Smooth muscle cell (in vitro differentiated cells): ENCODE measurements around the gene GPR173. TPM values are rescaled to one million over a fixed set of nuclear protein-coding genes. Genes with fewer than 3 reads are reported as not detected.

Experiments used
- DNase-seq: peaks from one replicate; lab custom pipeline; 2025; ENCODE audit not compliant: unreplicated experiment; lab: John Stamatoyannopoulos, UW
- H2AFZ ChIP-seq: fragments of 200-600 bp; sonication (generic); 2 replicates; pipeline ENCODE4 v1.6.0; 2016; ENCODE audit warnings: antibody characterized with exemption, low read depth, mild to moderate bottlenecking
- H3F3A ChIP-seq: fragments of 200-600 bp; sonication (generic); 2 replicates; pipeline ENCODE4 v1.6.0; 2017; ENCODE audit warnings: antibody characterized with exemption, low read depth
- H3K27ac ChIP-seq: fragments of 200-600 bp; sonication (generic); 2 replicates; pipeline ENCODE4 v1.5.1; 2016; ENCODE audit warnings: low read depth, mild to moderate bottlenecking
- H3K27me3 ChIP-seq: fragments of 200-600 bp; sonication (generic); 2 replicates; pipeline ENCODE4 v1.6.1; 2016; ENCODE audit warnings: low read depth, mild to moderate bottlenecking
- H3K36me3 ChIP-seq: fragments of 200-600 bp; sonication (generic); 2 replicates; pipeline ENCODE4 v1.5.1; 2016; ENCODE audit warnings: low read depth
- H3K4me1 ChIP-seq: fragments of 200-600 bp; sonication (generic); 2 replicates; pipeline ENCODE4 v1.5.1; 2016; ENCODE audit warnings: low read depth
- H3K4me2 ChIP-seq: fragments of 200-600 bp; sonication (generic); 2 replicates; pipeline ENCODE4 v1.6.0; 2016; ENCODE audit warnings: mild to moderate bottlenecking
- H3K4me3 ChIP-seq: fragments of 200-600 bp; sonication (generic); 2 replicates; pipeline ENCODE4 v1.5.1; 2016; ENCODE audit warnings: mild to moderate bottlenecking
- H3K79me2 ChIP-seq: fragments of 200-600 bp; sonication (generic); 2 replicates; pipeline ENCODE4 v1.6.0; 2016; ENCODE audit warnings: low read depth, mild to moderate bottlenecking
- H3K9ac ChIP-seq: fragments of 200-600 bp; sonication (generic); 2 replicates; pipeline ENCODE4 v1.6.0; 2016; ENCODE audit warnings: low read depth
- H3K9me3 ChIP-seq: fragments of 200-600 bp; sonication (generic); replicated peaks from 2 replicates; pipeline ENCODE4 v1.5.1; 2016; ENCODE audit warnings: low read depth
- H4K20me1 ChIP-seq: fragments of 200-600 bp; sonication (generic); 2 replicates; pipeline ENCODE4 v1.6.0; 2016; ENCODE audit warnings: low read depth
- WGBS: methylation state at CpG from one replicate; pipeline ENCODE4 v1.1.7; 2016; ENCODE audit warnings: low lambda C conversion rate; 5-methylcytosine and 5-hydroxymethylcytosine counted together
- polyA plus RNA-seq: library from polyadenylated mRNA; unstranded; fragments of >200 nt; fragmentation: Nextera tagmentation; extraction: Ambion mirVana; gene quantifications from 2 replicates; pipeline ENCODE4 v1.2.1, GENCODE V29; 2016
- total RNA-seq: library from RNA; depleted of rRNA; stranded (reverse); fragments of >200 nt; gene quantifications from 2 replicates; pipeline ENCODE4 v1.2.3, GENCODE V29; 2014
- TF ChIP-seq, protein P1 (sequence below): fragments of 200-600 bp; sonication (generic); IDR thresholded peaks from 2 replicates; pipeline ENCODE4 v1.5.1; 2017; ENCODE audit warnings: borderline replicate concordance, mild to moderate bottlenecking, antibody characterized with exemption; ENCODE audit not compliant: insufficient read depth, poor library complexity, severe bottlenecking

Gene GPR173
- total and polyA plus RNA-seq, 2 experiments from 2014 or later = 0.63 to 5.5 TPM

DNA sequence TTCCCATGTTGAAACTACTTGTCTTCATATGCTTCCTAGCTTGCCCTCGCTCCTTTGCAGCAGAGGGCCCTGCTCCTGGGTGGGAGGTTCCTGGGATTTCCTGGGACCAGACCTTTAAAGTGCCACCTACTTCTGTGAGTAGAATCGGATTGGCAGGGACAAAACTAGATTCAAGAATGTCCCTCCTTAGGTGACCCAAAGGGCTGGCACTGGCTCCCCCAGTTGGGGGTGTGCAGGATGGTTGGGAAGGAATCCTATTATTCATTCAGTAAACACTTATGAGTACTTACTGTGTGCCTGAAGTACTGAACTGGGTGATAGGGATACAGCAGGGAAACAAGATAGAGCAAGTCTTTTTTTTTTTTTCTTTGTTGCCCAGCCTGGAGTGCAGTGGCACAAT lies 42.8 kb downstream of the GPR173 start:
- Histone ChIP-seq H3K79me2 (peaks cover 8% of the 10 kb centered on the region), H3K4me2 (no peak overlapping the region), H4K20me1 (no peaks in the 10 kb centered on the region), H3K4me3 (no peak overlapping the region), H3K4me1 (no peaks in the 10 kb centered on the region), H2AFZ (no peak overlapping the region), H3K27ac (no peak overlapping the region), H3K9me3 (no peaks in the 10 kb centered on the region), H3K36me3 (no peaks in the 10 kb centered on the region), H3F3A (no peaks in the 10 kb centered on the region), H3K27me3 (no peaks in the 10 kb centered on the region), H3K9ac (no peak overlapping the region)
- 94% methylated on average over 2 of the region's 2 CpGs for WGBS
- TF ChIP-seq, protein P1, sequence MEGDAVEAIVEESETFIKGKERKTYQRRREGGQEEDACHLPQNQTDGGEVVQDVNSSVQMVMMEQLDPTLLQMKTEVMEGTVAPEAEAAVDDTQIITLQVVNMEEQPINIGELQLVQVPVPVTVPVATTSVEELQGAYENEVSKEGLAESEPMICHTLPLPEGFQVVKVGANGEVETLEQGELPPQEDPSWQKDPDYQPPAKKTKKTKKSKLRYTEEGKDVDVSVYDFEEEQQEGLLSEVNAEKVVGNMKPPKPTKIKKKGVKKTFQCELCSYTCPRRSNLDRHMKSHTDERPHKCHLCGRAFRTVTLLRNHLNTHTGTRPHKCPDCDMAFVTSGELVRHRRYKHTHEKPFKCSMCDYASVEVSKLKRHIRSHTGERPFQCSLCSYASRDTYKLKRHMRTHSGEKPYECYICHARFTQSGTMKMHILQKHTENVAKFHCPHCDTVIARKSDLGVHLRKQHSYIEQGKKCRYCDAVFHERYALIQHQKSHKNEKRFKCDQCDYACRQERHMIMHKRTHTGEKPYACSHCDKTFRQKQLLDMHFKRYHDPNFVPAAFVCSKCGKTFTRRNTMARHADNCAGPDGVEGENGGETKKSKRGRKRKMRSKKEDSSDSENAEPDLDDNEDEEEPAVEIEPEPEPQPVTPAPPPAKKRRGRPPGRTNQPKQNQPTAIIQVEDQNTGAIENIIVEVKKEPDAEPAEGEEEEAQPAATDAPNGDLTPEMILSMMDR = no peak
- no peak for DNase-seq

DNA sequence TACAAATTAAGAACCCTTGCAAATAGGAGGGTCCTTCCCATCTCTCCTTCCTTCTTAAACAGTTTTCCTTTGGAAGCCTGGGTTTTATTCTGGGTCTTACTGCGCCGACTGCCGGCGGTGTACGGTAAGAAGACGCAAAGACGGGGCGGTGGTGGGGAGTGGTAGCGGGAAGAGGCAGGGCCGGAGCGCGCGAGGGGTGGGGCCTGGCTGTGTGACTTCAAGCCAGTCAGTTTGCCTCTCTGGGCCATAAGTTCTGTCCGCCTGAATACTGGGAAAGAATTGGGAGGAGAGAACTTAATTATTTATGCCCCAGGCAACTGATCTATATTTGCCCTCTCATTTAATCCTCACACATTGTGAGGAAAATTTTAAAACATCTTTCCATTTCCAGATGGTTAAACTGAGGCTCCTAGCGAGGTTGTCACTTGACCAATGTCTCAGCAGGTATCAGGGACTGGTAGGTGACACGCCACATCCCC lies 44.6 kb downstream of the GPR173 start:
- WGBS = 26% methylated on average over 16 of the region's 16 CpGs
- TF ChIP-seq, protein P1 = peak; percentile 46
- no peaks in the 10 kb centered on the region for H3F3A ChIP-seq
- H3K36me3 ChIP-seq = no peaks in the 10 kb centered on the region
- no peaks in the 10 kb centered on the region for H3K4me1 ChIP-seq
- H3K4me3 ChIP-seq = peak overlapping the region; percentile 75
- peaks cover 8% of the 10 kb centered on the region for H3K79me2 ChIP-seq
- H3K27ac ChIP-seq = peak overlapping the region; percentile 74
- no peak overlapping the region for H3K9ac ChIP-seq
- DNase-seq = peak; percentile 7
- no peaks in the 10 kb centered on the region for H4K20me1 ChIP-seq
- no peaks in the 10 kb centered on the region for H3K9me3 ChIP-seq
- H3K27me3 ChIP-seq = no peaks in the 10 kb centered on the region
- no peak overlapping the region for H2AFZ ChIP-seq
- peak overlapping the region; percentile 81 for H3K4me2 ChIP-seq

DNA sequence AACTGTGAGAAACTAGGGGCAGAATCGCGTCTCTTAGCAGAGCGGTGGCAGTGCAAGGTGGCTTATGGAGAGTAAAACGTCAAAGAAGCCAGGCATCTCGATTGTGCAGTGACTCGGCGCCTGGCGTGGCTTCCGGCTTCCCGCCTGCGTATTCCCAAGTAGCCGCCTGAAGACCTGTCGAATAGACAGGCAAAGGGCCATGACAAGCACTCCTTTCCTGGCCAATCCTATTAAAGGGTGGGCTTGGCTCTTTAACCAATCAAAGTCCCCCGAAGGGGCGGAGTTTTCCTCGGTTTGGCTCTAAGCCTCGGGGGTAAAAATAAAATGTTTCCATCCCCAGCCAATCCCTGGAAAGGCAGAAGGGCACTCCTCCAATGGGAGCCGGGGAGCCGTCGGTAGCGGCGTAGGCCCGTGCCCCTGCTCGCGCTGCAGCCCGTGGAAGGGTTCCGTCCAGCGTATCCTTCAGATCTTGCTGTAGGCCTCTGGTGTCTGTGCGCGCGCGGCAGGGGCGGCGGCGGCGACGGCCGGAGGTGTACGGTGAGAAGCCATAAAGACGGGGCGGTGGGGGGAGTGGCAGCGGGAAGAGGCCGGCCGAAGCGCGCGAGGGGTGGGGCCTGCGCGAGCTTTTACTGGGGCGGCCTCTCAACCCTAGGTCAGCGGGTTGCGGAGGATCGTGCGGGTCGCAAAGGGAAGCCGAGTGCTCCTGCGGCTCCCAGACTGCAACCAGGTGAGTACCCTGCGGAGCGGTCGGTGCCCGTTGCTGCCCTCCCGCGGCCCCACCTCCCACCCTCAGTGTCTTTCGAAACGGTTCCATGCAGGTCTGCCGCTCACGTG lies 45.4 kb downstream of the GPR173 start, which contains the start of gene KANTR:
KANTR (plus strand) TSS at position 395 of the 834 bp plus-strand sequence. CDS start 30,131 bp downstream, outside the sequence.
- 31% methylated on average over 63 of the region's 67 CpGs for WGBS
- H3K27ac ChIP-seq = peak within 1 kb of the TSS; percentile 74
- TF ChIP-seq, protein P1 = no peak

DNA sequence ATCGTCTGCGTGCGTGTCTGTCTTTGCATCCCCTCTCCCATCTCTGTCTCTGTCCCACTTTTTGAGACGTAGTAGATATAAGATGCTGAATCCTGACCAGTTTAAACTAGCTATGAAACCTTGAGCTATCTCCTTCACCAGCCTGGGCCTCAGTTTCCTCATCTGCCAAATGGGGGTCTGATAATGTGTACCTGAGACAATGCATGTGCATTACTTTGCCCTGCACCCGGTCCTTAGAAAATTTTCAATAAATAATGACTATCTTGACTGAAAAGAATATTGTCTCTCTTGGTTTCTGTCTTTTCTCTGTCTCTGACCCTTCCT lies 46.0 kb downstream of the GPR173 start:
- H3K4me3 ChIP-seq = peak overlapping the region; percentile 75
- H3F3A ChIP-seq = no peaks in the 10 kb centered on the region
- H3K4me1 ChIP-seq = no peaks in the 10 kb centered on the region
- H3K27ac ChIP-seq = no peak overlapping the region
- TF ChIP-seq, protein P1 = no peak
- H3K4me2 ChIP-seq = peak overlapping the region; percentile 85
- 38% methylated on average over 5 of the region's 5 CpGs for WGBS
- no peaks in the 10 kb centered on the region for H3K27me3 ChIP-seq
- H3K36me3 ChIP-seq = no peaks in the 10 kb centered on the region
- H4K20me1 ChIP-seq = no peaks in the 10 kb centered on the region
- peak overlapping the region; percentile 87 for H2AFZ ChIP-seq
- peak overlapping the region; percentile 62 for H3K9ac ChIP-seq
- peaks cover 8% of the 10 kb centered on the region for H3K79me2 ChIP-seq
- DNase-seq = no peak
- H3K9me3 ChIP-seq = no peaks in the 10 kb centered on the region

More for the DNA sequence above, 45.4 kb downstream of the GPR173 start, which contains the start of gene KANTR:
- H3K9ac ChIP-seq = peak within 1 kb of the TSS; percentile 62
- H3K4me1 ChIP-seq = no peaks in the 10 kb centered on the region
- H3K36me3 ChIP-seq = no peaks in the 10 kb centered on the region
- no peaks in the 10 kb centered on the region for H4K20me1 ChIP-seq
- H3K79me2 ChIP-seq = peaks cover 8% of the 10 kb centered on the region
- H3K27me3 ChIP-seq = no peaks in the 10 kb centered on the region
- DNase-seq = peak; percentile 62
- H3F3A ChIP-seq = no peaks in the 10 kb centered on the region
- peak within 1 kb of the TSS; percentile 87 for H2AFZ ChIP-seq
- peak within 1 kb of the TSS; percentile 75 for H3K4me3 ChIP-seq
- peak within 1 kb of the TSS; percentile 85 for H3K4me2 ChIP-seq
- no peaks in the 10 kb centered on the region for H3K9me3 ChIP-seq
